HAP-1 (cell line): ENCODE data around the gene GARNL3.

ENCODE experiments used
- DNase-seq, 2 experiments: peaks; one replicate each; pipeline ENCODE4 v3.0.0-alpha.2; 2016 to 2020; ENCODE audit warnings: low spot score in 2 of 2
- H3K27me3 ChIP-seq: fragments of 250-450 bp; sonication (Bioruptor Pico); 2 replicates; pipeline ENCODE4 v1.5.1; 2020; ENCODE audit warnings: low read depth, mild to moderate bottlenecking, moderate library complexity
- H3K36me3 ChIP-seq: fragments of 250-450 bp; sonication (Bioruptor Pico); replicated peaks from 2 replicates; pipeline ENCODE4 v1.5.1; 2020; ENCODE audit warnings: mild to moderate bottlenecking
- H3K4me1 ChIP-seq: fragments of 250-450 bp; sonication (Bioruptor Pico); 2 replicates; pipeline ENCODE4 v1.5.1; 2020; ENCODE audit warnings: mild to moderate bottlenecking
- H3K4me3 ChIP-seq: fragments of 250-450 bp; sonication (Bioruptor Pico); 2 replicates; pipeline ENCODE4 v1.5.1; 2020; ENCODE audit warnings: mild to moderate bottlenecking, moderate library complexity
- H3K9me3 ChIP-seq: fragments of 250-450 bp; sonication (Bioruptor Pico); 2 replicates; pipeline ENCODE4 v1.5.1; 2020; ENCODE audit warnings: mild to moderate bottlenecking, moderate library complexity
- in situ Hi-C: fragments of 300-500 bp; cut with MboI; formaldehyde crosslinking; loops from 3 replicates; pipeline ENCODE4 v1.14.3; 2020; ENCODE audit warnings: low sequenced_read_pairs, inconsistent platforms, mixed read lengths

Gene GARNL3

GRCh38 chr9:127397646-127398274 is 133.2 kb downstream of the GARNL3 start:
- Histone ChIP-seq H3K4me1 (no peaks in the 10 kb centered on the region; the same call in none of the 2 replicates), H3K27me3 (no peaks in the 10 kb centered on the region), H3K4me3 (peak overlapping the region; percentile 53), H3K9me3 (no peaks in the 10 kb centered on the region), H3K36me3 (peaks cover 15% of the 10 kb centered on the region; the same call in 1 of the 2 replicates)
- in situ Hi-C loops: loop anchor here (10.0 kb wide), 1 partner anchor 183 kb away; no protein-coding TSS in a partner anchor
- peak; percentile 28 to 67 for DNase-seq

DNA sequence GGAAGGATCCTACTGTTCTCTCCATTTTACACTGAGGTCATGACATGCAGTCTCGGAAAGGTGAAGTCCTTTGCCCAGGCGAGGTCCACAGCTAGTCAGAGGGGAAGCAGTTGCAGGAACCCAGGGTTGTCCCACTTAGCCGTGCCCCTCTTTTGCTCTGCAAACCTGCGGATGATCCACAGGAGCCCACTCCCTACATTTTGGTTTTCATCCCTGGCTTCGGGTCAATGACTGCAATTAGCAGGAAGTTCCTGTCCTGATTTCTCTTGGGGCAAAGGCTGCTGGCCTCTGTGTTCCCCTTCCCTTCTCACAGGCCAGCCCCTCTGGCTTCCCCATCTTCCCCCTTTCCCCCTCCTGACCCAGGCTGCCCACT is 133.7 kb downstream of the GARNL3 start:
- no peaks in the 10 kb centered on the region; the same call in none of the 2 replicates for H3K4me1 ChIP-seq
- in situ Hi-C loops: loop anchor here (10.0 kb wide), 1 partner anchor 183 kb away; no protein-coding TSS in a partner anchor
- peak overlapping the region; percentile 53 for H3K4me3 ChIP-seq
- H3K27me3 ChIP-seq: no peaks in the 10 kb centered on the region
- no peak for DNase-seq
- no peaks in the 10 kb centered on the region for H3K9me3 ChIP-seq
- peaks cover 15% of the 10 kb centered on the region; the same call in 1 of the 2 replicates for H3K36me3 ChIP-seq

GRCh38 chr9:127398715-127399400 is 134.3 kb downstream of the GARNL3 start:
- DNase-seq: no peak
- H3K4me3 ChIP-seq: no peak overlapping the region; the same call in 1 of the 2 replicates
- no peaks in the 10 kb centered on the region for H3K27me3 ChIP-seq
- H3K4me1 ChIP-seq: no peaks in the 10 kb centered on the region; the same call in 1 of the 2 replicates
- no peaks in the 10 kb centered on the region for H3K9me3 ChIP-seq
- peaks cover 20% of the 10 kb centered on the region; the same call in 1 of the 2 replicates for H3K36me3 ChIP-seq
- in situ Hi-C loops: loop anchor here (10.0 kb wide), 1 partner anchor 184 kb away; no protein-coding TSS in a partner anchor

- no peaks in the 10 kb centered on the region; the same call in 1 of the 2 replicates for H3K4me1 ChIP-seq
- in situ Hi-C loops: loop anchor here (10.0 kb wide), 1 partner anchor 185 kb away; no protein-coding TSS in a partner anchor
- H3K36me3 ChIP-seq: peaks cover 23% of the 10 kb centered on the region; the same call in 1 of the 2 replicates
- no peak overlapping the region for H3K4me3 ChIP-seq
- no peak for DNase-seq
- H3K27me3 ChIP-seq: no peaks in the 10 kb centered on the region
- no peaks in the 10 kb centered on the region for H3K9me3 ChIP-seq
These were observed 135.2 kb downstream of the GARNL3 start for GRCh38 chr9:127399736-127400269.

DNA sequence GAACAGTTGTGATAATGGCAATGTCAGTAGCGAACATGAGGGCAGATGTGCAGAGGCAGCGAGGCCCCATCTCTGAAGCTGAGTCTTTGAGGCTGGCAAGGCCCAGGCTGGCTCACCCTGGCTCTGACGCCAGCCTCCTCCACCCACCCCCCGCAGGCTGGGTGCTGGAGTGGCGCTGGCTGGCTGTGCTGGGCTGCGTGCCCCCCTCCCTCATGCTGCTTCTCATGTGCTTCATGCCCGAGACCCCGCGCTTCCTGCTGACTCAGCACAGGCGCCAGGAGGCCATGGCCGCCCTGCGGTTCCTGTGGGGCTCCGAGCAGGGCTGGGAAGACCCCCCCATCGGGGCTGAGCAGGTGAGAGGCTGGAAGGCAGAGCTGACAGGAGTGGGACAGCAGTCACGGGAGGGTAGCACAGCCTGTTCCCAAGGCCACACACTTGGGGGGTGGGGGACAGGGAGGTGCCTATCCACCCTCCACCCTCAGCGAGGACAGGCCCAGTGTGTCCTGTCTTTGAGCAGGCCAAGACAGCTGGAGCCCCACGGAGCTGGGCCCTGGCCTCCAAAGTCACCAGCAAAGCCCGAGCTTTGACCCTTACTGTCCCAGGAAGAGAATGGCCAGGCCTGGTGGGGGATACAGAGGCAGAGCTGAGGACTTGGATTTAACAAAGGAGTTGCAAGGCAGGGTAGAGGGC is 138.0 kb downstream of the GARNL3 start:
- Histone ChIP-seq H3K27me3 (no peaks in the 10 kb centered on the region), H3K4me1 (no peaks in the 10 kb centered on the region; the same call in 1 of the 2 replicates), H3K36me3 (peaks cover 26% of the 10 kb centered on the region), H3K9me3 (no peaks in the 10 kb centered on the region), H3K4me3 (no peak overlapping the region)
- in situ Hi-C loops: no loop called here
- no peak for DNase-seq

DNA sequence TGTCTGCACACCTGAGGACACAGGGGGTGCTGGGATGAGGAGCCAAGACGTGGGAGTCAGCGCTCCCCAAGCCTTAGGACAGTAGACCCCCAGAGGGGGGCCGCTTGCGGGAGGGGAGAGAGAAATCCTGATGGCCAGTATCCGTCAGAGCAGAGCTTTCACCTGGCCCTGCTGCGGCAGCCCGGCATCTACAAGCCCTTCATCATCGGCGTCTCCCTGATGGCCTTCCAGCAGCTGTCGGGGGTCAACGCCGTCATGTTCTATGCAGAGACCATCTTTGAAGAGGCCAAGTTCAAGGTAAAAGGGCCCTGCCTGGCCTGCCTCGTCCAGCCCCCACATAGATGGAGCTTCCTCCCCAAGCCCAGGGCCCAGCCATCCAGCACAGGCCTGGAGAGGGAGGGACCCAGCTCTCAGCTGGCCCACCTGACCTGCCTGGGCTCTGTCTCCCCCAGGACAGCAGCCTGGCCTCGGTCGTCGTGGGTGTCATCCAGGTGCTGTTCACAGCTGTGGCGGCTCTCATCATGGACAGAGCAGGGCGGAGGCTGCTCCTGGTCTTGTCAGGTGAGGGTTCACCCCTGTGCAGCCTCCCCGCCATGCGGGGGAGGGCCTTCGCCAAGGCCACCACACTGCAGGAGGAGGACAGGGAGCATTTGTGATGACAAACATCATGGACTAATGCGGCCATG is 139.1 kb downstream of the GARNL3 start:
- Histone ChIP-seq H3K4me3 (no peak overlapping the region), H3K36me3 (peaks cover 26% of the 10 kb centered on the region), H3K9me3 (no peaks in the 10 kb centered on the region), H3K27me3 (no peaks in the 10 kb centered on the region), H3K4me1 (no peaks in the 10 kb centered on the region)
- no peak for DNase-seq
- in situ Hi-C loops: no loop called here

DNA sequence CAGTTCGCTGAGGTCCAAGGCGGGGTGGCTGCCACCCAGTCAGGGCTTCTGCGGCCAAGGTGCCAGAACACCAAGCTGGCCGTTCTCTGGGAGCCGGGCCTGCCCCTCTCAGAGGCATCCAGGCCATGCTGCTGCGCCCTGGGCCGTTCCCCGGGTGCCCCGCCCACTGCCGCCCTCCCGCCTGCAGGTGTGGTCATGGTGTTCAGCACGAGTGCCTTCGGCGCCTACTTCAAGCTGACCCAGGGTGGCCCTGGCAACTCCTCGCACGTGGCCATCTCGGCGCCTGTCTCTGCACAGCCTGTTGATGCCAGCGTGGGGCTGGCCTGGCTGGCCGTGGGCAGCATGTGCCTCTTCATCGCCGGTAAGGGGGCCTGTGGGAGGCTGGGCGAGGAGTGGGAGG is 140.1 kb downstream of the GARNL3 start:
- peaks cover 1% of the 10 kb centered on the region for H3K4me1 ChIP-seq
- H3K4me3 ChIP-seq: no peak overlapping the region
- H3K27me3 ChIP-seq: no peaks in the 10 kb centered on the region
- in situ Hi-C loops: no loop called here
- H3K9me3 ChIP-seq: no peaks in the 10 kb centered on the region
- no peak for DNase-seq
- H3K36me3 ChIP-seq: peaks cover 25% of the 10 kb centered on the region

GRCh38 chr9:127405344-127406125 is 141.0 kb downstream of the GARNL3 start:
- Histone ChIP-seq H3K9me3 (no peaks in the 10 kb centered on the region), H3K36me3 (peaks cover 22% of the 10 kb centered on the region), H3K4me3 (no peak overlapping the region), H3K27me3 (no peaks in the 10 kb centered on the region), H3K4me1 (peaks cover 8% of the 10 kb centered on the region)
- in situ Hi-C loops: no loop called here
- DNase-seq: no peak

DNA sequence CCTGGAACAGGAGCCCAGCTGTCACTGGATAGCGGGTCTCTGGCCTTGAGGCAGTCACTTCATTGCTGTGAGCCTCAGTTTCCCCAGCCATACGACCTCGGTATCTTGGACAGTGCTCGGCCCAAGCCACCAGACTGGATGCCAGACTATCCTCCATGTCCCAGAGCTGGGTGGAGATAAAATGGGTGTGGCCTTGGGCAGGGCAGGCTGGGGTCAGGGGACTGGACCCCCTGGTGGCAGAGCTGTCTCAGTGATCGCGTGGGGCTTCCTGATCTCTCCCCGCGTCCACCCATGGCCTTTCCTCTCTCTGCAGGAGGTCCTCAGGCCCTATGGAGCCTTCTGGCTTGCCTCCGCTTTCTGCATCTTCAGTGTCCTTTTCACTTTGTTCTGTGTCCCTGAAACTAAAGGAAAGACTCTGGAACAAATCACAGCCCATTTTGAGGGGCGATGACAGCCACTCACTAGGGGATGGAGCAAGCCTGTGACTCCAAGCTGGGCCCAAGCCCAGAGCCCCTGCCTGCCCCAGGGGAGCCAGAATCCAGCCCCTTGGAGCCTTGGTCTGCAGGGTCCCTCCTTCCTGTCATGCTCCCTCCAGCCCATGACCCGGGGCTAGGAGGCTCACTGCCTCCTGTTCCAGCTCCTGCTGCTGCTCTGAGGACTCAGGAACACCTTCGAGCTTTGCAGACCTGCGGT is 142.4 kb downstream of the GARNL3 start:
- Histone ChIP-seq H3K9me3 (no peaks in the 10 kb centered on the region), H3K27me3 (no peaks in the 10 kb centered on the region), H3K4me3 (no peak overlapping the region), H3K36me3 (peaks cover 13% of the 10 kb centered on the region), H3K4me1 (peaks cover 16% of the 10 kb centered on the region)
- no peak for DNase-seq
- in situ Hi-C loops: no loop called here

DNA sequence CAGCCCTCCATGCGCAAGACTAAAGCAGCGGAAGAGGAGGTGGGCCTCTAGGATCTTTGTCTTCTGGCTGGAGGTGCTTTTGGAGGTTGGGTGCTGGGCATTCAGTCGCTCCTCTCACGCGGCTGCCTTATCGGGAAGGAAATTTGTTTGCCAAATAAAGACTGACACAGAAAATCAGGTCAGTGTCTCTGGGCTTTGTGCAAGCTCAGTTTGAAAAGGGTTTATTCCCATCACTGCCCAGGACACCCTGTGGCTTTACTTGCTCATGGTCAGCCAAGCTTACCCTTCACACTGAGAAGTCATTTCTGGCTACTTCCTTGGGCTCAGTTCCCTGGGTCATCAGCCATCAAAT is 142.9 kb downstream of the GARNL3 start:
- H3K27me3 ChIP-seq: no peaks in the 10 kb centered on the region
- H3K36me3 ChIP-seq: peaks cover 10% of the 10 kb centered on the region
- no peak for DNase-seq
- in situ Hi-C loops: no loop called here
- no peaks in the 10 kb centered on the region for H3K9me3 ChIP-seq
- no peak overlapping the region for H3K4me3 ChIP-seq
- H3K4me1 ChIP-seq: peaks cover 16% of the 10 kb centered on the region

GRCh38 chr9:127411122-127411521 is 146.5 kb downstream of the GARNL3 start:
- no peaks in the 10 kb centered on the region for H3K9me3 ChIP-seq
- no peak overlapping the region for H3K4me3 ChIP-seq
- peaks cover 16% of the 10 kb centered on the region for H3K4me1 ChIP-seq
- H3K27me3 ChIP-seq: no peaks in the 10 kb centered on the region
- DNase-seq: no peak
- in situ Hi-C loops: no loop called here
- H3K36me3 ChIP-seq: no peaks in the 10 kb centered on the region; the same call in 1 of the 2 replicates

- Histone ChIP-seq H3K36me3 (no peaks in the 10 kb centered on the region), H3K27me3 (no peaks in the 10 kb centered on the region), H3K9me3 (no peaks in the 10 kb centered on the region), H3K4me3 (no peak overlapping the region), H3K4me1 (peaks cover 12% of the 10 kb centered on the region)
- in situ Hi-C loops: no loop called here
- DNase-seq: no peak
These were observed 150.6 kb downstream of the GARNL3 start for GRCh38 chr9:127415141-127415540.
